Left ventricle myocardium inferior (tissue), 1 donor: ENCODE data around the gene FBXL4. TPM values are rescaled to one million over a fixed set of nuclear protein-coding genes. Genes with fewer than 3 reads are reported as not detected.

Experiments
- DNase-seq: peaks from one replicate; pipeline ENCODE4 v3.0.0-alpha.2; 2020
- H3K27ac ChIP-seq: fragments of 200-600 bp; replicated peaks from 2 replicates; pipeline ENCODE4 v1.8.0; 2021
- H3K27me3 ChIP-seq: fragments of 200-600 bp; 2 replicates; pipeline ENCODE4 v1.8.0; 2021; ENCODE audit warnings: low read depth
- H3K36me3 ChIP-seq: fragments of 200-600 bp; 2 replicates; pipeline ENCODE4 v1.8.0; 2021
- H3K4me1 ChIP-seq: fragments of 200-600 bp; 2 replicates; pipeline ENCODE4 v1.8.0; 2021
- H3K4me3 ChIP-seq: fragments of 200-600 bp; 2 replicates; pipeline ENCODE4 v1.8.0; 2021; ENCODE audit warnings: mild to moderate bottlenecking, moderate library complexity
- H3K9me3 ChIP-seq: fragments of 200-600 bp; replicated peaks from 2 replicates; pipeline ENCODE4 v1.8.0; 2021
- intact Hi-C: fragments of 100-400 bp; cut with micrococcal nuclease; formaldehyde crosslinking; loops from one replicate; pipeline ENCODE4 v1.11.0; 2022
- total RNA-seq: library from RNA; stranded (reverse); fragmentation: NEBNext Ultra II Directional; extraction: Animal tissue kit (Norgen Biotek cat#: 25700); gene quantifications from one replicate; pipeline ENCODE4 v1.2.1, GENCODE V29; 2021
- TF ChIP-seq, protein P1 (sequence below): fragments of 200-600 bp; IDR thresholded peaks from 2 replicates; pipeline ENCODE4 v1.8.0; 2021; ENCODE audit warnings: antibody characterized with exemption, mild to moderate bottlenecking, borderline replicate concordance
- donor health status: DM: no; HTN: yes; CAD: no; lungs with severe emphysema.

The FBXL4 gene
- total RNA-seq, 1 donor from 2014 or later: 17.2 TPM

DNA sequence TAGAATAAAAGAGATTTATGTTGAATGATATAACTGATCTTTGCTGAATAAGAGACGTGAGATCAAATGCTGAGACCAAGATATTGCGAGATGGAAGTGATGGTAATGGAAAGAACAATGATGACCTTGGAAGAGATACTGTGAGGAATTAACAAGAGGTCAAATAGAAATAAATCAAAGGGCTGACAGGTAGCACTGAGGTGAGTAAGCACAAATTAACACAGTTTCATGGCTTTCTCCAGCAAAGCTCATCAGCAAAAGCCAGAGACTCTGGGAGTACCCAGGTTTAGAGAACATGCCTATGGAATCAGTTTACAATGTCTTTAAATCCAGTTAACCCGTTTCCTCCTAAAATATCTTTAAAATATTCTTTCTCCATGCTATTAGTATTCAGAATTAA is 60.1 kb downstream of the FBXL4 start:
- Histone ChIP-seq H3K36me3 (peaks cover 20% of the 10 kb centered on the region), H3K27me3 (no peaks in the 10 kb centered on the region), H3K27ac (no peak overlapping the region), H3K4me3 (no peak overlapping the region), H3K9me3 (no peaks in the 10 kb centered on the region), H3K4me1 (peaks cover 5% of the 10 kb centered on the region)
- DNase-seq: no peak
- TF ChIP-seq, protein P1, sequence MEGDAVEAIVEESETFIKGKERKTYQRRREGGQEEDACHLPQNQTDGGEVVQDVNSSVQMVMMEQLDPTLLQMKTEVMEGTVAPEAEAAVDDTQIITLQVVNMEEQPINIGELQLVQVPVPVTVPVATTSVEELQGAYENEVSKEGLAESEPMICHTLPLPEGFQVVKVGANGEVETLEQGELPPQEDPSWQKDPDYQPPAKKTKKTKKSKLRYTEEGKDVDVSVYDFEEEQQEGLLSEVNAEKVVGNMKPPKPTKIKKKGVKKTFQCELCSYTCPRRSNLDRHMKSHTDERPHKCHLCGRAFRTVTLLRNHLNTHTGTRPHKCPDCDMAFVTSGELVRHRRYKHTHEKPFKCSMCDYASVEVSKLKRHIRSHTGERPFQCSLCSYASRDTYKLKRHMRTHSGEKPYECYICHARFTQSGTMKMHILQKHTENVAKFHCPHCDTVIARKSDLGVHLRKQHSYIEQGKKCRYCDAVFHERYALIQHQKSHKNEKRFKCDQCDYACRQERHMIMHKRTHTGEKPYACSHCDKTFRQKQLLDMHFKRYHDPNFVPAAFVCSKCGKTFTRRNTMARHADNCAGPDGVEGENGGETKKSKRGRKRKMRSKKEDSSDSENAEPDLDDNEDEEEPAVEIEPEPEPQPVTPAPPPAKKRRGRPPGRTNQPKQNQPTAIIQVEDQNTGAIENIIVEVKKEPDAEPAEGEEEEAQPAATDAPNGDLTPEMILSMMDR: no peak
- intact Hi-C loops: no loop called here

- Histone ChIP-seq H3K4me3 (no peak overlapping the region), H3K4me1 (no peaks in the 10 kb centered on the region), H3K9me3 (no peaks in the 10 kb centered on the region), H3K36me3 (peaks cover 22% of the 10 kb centered on the region), H3K27ac (no peak overlapping the region), H3K27me3 (no peaks in the 10 kb centered on the region)
- TF ChIP-seq, protein P1: no peak
- no peak for DNase-seq
- intact Hi-C loops: no loop called here
These were observed 62.4 kb downstream of the FBXL4 start for GRCh38 chr6:98885330-98885729.

DNA sequence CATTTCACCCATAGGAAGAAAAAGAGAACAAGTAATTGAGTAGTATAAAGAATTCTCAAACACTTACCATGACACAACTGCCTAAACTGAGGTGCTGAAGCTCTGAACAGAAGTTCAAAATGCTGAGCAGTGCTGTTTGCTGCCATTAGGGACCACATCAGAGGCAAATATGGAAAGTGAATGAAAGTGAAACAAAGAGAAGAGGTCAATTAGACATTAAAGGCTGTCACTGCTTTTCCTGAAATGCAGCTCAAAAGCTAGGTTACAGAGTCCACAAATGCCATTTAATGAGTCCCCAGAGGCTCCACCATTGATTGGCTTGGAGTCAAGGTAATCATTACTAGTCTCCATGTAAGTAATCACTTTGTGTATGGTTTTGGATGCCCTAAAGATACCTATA is 67.3 kb downstream of the FBXL4 start:
- H3K4me3 ChIP-seq: no peak overlapping the region
- no peaks in the 10 kb centered on the region for H3K9me3 ChIP-seq
- peaks cover 4% of the 10 kb centered on the region for H3K4me1 ChIP-seq
- TF ChIP-seq, protein P1: no peak
- H3K27me3 ChIP-seq: no peaks in the 10 kb centered on the region
- intact Hi-C loops: no loop called here
- no peak overlapping the region for H3K27ac ChIP-seq
- peaks cover 31% of the 10 kb centered on the region for H3K36me3 ChIP-seq
- no peak for DNase-seq

DNA sequence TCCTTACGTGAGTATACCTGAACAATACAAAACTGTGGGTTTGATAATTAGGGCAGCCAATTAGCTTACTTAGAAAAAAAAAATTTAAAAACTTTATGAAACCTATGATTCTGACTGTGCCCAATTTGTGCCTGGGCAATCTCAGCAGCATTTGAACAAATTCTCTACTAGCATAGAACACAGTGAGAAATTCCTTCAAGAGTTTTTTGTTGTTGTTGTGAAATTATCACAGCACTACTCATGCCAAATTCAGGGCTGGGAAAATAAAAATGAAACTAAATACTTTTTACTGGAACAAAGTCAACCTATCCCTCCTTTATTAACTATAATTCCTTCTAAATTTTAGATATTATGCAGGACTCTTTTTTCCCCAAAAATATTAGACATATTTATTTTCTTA is 70.5 kb downstream of the FBXL4 start:
- no peaks in the 10 kb centered on the region for H3K9me3 ChIP-seq
- DNase-seq: no peak
- H3K27ac ChIP-seq: no peak overlapping the region
- no peaks in the 10 kb centered on the region for H3K27me3 ChIP-seq
- H3K4me1 ChIP-seq: peaks cover 4% of the 10 kb centered on the region
- H3K36me3 ChIP-seq: peaks cover 29% of the 10 kb centered on the region
- intact Hi-C loops: no loop called here
- H3K4me3 ChIP-seq: no peak overlapping the region
- TF ChIP-seq, protein P1: no peak

DNA sequence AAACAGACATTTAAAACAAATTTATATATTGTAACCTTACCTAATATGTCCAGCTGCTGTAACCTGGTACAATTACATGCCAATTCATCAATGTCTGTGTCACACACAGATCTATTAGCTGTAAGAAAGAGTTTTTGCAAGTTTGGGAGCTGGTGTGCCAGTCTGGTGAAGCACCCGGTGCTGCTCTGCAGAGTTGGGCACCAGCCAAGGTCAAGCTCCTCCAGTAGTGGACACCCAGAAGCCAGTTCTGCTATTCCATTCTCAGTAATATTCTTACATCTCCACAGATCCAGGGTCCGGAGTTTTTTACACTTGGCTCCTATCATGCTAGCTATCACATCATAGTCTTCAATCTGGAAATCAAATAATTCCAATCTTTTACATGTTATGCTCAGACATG is 72.4 kb downstream of the FBXL4 start:
- TF ChIP-seq, protein P1: no peak
- Histone ChIP-seq H3K4me3 (no peak overlapping the region), H3K36me3 (peaks cover 38% of the 10 kb centered on the region), H3K27me3 (no peaks in the 10 kb centered on the region), H3K9me3 (no peaks in the 10 kb centered on the region), H3K27ac (no peak overlapping the region), H3K4me1 (peaks cover 4% of the 10 kb centered on the region)
- DNase-seq: peak; percentile 20
- intact Hi-C loops: no loop called here

DNA sequence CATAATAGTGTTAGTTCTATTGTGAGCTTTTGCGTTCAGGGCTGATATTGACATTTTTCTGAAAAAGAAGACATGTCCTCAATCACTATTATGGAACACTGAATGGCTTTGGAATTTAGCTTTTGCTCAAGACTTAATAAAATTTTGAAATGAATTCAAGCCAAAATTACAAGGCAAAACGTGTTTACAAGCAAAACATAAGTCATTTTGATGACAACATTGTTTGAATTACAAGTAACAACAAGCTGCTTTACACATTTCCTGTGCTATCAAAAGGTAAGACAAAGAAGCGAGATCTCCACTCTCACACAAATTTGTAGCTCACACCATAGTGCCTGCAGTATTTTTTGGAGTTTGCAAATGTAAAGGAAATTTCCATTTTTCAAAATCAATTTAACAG is 75.9 kb downstream of the FBXL4 start:
- Histone ChIP-seq H3K9me3 (no peaks in the 10 kb centered on the region), H3K27ac (no peak overlapping the region), H3K27me3 (no peaks in the 10 kb centered on the region), H3K36me3 (peaks cover 33% of the 10 kb centered on the region), H3K4me1 (no peaks in the 10 kb centered on the region), H3K4me3 (no peak overlapping the region)
- intact Hi-C loops: no loop called here
- TF ChIP-seq, protein P1: no peak
- DNase-seq: no peak
